ENCODE measurements around the gene OXLD1.

The OXLD1 gene

DNA sequence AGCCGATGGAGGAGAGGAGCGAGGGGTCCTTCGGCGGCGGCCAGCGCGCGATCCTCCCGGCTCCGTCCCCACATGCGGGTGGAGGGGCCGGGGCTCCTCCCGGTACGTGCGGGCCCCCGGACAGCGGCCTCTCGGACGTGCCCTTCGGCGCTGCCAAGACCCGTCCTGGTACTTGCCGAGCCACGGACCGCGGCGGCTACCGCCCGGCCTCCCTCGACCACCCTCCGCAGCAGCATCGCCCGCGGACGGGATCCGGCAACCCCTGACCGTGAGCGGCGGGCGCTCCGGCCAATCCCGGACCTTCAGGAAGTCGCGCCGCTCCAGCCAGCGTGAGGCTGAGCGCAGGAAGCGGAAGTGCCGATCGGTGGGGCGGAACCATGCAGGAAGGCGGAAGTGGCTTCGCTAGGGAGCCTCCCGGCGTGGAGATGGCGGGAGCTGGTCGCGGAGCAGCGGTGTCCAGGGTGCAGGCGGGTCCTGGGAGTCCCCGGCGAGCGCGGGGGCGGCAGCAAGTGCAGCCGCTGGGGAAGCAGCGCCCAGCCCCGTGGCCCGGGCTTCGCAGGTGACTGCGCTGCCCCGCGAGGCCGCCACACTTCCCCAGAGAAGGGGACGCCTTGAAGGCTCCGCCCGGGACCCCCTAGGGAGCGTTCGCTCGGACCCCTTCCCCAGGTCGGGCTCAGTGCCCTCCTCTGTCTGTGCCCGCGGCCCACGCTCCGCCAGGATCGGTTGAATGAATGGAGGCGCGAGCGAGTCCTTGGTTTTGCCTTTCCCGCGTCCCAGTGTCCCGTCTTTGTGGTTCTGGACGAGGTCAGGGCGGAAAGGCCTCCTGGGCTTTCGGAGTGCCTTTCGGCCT is at the start of gene OXLD1, which contains the start of gene CCDC137:
Gene OXLD1, minus strand, starts transcription at position 264 of the 850 bp plus-strand sequence. Its CDS starts 28 bp downstream, at position 236.
Gene CCDC137, plus strand, starts transcription at position 396 of the 850 bp plus-strand sequence. Its CDS starts 30 bp downstream, at position 426.
- peak; percentile 94 for DNase-seq (ENCODE audit: low spot score)

DNA sequence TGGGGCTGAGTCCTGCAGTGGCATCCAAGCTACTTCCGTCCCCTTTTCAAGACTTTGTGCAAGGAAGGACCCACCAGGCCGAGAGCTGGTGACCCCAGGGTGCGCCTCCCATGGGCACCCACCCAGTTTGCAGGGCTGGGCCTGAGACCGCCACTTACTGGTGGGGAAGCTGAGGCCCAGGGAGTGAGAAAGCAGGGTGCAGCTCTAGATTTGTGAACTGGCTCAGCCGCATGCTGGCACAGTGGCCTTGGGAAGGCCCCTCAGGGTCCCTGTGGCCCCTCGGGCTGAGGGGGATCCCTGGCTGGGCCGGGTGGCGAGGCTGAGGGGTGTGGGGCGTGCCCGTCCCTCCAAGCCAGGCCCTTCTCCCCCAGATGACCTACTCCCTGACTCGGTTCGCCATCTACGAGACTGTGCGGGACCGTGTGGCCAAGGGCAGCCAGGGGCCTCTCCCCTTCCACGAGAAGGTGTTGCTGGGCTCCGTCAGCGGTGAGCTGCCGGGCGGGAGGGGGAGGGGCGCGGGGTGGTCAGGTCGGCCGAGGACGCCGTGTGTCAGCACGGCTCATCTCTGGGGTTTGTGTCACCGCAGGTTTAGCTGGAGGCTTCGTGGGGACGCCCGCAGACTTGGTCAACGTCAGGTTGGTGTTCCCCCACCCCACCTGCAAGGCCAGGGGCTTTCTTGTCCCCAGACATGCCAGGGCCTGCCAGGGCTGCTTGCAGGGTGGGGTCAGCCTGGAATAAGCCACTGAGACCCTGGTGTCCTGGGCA is 48.9 kb upstream of the OXLD1 start:
- no peak for DNase-seq (ENCODE audit: low spot score)

DNA sequence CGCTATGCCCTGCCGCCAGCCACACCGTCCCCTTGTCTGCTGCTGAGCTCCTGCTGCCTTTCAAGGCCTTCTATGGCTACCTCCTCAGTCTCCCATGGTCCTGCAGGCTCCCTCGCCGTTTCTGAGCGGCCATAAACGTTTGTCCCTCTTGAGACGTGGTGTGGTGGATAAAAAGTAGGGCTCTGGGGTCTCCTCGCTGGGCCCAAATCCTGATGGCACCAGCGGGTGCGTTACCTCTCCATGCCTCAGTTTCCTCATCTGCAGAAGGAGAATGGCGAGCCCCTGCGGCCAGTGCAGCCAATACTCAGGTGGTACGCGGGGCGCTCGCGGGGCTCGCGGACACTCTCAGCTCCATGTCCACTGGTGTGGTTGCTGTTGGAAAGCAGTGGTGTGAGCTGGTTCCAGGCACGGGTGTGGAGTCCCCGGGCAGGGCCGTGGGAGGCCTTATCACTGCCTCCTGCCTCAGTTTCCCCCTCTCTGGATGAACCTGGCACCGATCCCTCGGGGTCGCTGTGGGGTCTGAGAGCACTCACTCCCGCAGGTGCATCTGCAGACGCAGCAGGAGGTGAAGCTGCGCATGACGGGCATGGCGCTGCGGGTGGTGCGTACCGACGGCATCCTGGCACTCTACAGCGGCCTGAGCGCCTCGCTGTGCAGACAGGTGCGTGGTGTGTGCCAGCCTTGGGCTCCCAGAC is 48.2 kb upstream of the OXLD1 start:
- DNase-seq (ENCODE audit: low spot score) = no peak

DNA sequence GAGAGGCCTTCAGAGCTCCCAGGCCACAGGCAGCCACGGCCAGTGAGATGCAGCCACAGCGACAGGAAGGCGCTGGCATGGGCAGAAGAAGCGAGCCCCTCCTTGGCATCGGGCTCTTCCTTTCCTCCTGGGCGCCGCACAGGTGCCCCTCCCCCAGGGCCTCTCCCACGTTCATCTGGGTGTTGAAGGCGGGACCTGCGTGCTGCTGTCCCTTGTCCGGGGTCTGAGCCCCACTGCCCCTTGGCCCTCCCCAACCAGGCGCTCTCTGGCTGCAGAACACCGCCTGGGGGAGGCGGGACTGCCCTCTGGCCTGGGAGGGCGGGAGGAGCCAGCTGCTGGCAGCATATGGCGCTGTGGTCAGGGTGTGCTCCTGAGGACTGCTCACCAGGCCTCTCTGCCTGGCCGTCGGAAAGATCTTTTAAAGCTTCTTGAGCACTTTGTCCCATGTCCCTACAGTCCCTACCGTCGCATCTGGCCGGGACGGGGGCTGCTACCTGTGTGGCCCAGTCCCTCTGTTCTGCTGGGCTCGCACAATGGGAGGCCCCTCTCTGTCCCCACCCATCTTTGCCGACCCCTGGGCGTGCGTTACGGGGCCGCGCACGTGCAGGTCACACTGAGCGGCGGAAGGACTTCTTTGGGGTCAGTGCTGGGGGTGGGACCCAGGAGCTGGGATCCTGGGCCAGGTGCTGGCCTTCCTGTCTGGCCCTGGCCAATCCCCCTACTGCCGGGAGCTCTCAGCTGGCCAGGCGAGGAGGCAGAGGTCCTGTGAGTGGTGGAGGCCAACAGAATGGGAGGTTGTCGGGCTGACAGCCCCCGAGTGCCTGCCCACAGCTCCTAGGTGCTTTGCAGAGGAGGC is 47.4 kb upstream of the OXLD1 start:
- peak; percentile 69 for DNase-seq (ENCODE audit: low spot score)

DNA sequence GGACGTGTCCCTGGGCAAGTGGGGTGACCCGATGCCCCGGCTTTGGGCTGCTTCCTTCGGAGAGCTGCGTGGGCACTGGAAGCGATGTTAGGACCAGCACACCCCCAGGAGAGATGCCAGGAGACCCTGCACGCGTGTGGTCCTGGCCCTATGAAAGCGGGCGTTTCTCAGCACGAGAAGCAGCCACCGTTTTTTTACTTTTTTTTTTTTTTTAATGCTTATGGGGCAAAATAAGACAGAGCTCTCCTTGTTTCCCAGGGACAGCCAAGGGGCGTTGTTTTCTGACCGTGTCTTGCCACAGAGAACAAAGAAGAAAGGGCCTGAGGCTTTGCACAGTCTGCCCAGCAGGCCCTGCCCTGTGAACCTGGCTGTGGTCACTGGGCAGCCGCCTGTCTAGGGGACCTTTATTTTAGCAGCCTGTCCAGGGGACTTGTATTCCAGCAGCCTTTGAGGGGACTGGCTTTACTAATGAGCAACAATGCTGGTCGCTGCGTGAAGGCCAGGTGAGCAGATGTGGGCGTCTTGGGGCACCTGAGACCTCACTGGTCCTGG is 46.7 kb upstream of the OXLD1 start:
- DNase-seq (ENCODE audit: low spot score) = peak; percentile 41

DNA sequence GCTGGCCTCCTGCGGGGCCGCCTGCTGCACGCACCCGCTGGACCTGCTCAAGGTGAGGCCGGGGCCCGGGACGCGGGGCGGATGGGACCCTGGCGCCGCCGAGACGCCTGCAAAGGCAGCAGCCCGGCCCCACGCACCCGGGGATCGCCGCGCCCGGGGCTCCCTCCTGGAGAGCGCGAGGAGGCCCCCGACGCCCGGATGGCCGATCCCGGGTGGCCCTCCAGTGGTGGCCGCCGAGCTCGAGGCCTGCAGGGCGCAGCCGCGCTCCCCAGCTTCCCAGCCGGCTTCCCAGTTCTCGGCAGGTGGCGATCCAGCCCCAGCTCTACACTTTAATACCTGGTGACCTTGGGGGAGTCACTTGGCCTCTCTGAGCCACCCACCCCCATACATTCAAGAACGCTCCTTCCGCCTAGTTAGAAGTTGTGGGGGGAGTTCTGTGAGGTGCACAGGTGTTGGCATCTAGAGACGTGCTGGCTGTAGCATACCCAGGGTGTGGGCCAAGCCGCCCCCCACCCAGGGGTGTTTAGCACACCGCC is 46.1 kb upstream of the OXLD1 start:
- DNase-seq (ENCODE audit: low spot score) = peak; percentile 61

DNA sequence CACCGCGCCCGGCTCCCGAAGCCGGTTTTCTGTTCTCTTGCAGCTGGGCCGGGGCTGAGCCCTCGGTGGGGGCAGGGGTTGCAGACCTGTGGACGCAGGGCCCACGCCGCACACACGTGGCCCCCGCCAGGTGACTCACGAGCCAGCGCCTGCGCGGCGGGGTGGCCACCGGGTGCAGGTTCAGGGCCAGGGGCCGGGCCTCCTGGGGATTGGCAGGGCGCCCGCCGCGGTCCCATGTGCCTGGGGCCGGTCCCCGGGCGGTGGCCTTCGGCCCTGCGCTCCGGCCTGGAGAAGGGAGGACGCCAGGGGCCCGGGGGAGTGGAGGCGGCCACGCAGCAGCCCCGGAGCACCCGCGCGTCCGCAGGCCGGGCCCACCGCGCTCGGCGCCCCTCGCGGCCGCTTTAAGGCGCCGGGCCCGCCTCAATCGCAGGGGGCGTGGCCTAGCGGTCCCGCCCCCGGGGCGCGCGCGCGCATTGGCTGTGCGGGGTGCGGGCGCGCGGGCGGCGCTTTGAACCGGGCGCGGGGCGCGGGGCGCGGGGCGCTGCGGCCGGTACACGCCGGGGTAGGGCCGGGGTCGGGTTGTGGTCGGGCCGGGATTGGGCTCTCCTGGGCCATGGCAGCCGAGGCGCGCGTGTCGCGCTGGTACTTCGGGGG is 45.5 kb upstream of the OXLD1 start, which contains the start of gene SLC25A10:
Gene SLC25A10, plus strand, starts transcription at position 471 of the 654 bp plus-strand sequence. Its CDS starts 143 bp downstream, at position 614.
- peak; percentile 90 for DNase-seq (ENCODE audit: low spot score)

DNA sequence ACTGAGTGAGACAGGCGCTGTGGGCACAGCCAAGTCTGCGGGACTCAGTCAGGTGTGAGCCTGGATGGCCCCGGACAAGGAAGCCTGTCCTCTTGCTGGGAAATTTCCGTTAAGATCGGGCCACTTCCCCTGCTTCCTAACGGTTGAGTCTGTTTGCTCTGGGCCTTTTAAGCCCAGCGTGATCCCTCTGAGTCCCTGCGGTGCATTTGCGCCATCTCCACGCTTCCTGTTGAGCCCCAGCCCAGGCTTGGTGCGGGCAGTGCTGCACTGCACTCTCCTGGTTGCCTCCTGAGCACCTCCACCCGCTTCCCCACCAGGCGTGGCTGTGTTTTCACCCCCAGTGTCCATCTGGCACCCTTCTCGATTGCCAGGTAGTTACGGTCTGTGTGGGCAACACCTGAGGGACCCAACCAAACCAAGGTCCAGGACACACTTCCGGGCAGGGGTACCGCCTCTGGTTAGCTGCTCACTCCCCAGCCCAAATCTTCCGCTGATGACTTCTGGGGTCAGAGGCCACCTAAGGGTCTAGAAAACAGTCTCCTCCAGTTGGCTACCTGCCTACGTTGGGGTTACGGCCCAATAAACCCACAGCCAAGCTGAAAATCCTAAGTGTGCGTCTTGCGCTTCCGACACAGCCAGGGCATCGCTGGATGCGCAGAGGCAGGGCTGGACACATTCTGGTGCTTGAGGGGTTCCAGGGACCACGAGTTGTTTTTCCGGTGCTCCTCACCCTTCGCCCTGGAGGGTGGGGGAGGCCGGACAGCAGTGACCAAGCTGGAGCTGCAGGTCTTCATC is 44.3 kb upstream of the OXLD1 start:
- no peak for DNase-seq (ENCODE audit: low spot score)

DNA sequence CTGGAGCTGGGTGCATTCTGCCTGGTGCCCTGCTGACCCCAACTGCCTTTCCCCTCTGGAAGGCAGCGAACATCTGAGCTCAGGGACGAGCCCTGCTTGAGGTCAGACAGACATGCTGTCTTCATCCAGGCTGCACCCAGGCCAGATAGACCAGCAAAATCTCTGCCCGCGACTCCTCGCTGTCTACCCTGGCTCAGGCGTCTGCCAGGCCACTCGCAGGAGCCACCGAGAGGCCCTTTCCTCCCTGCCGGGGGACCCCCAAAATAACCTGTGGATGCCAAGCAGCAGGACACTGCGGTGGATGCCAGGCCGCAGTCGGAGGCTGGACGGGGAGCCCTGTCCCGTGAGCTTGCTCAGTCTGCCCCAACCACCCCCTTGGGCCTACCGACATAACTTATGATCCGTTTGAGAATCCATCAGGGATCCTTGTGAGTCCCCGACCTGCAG is 42.4 kb upstream of the OXLD1 start:
- DNase-seq (ENCODE audit: low spot score) = no peak

DNA sequence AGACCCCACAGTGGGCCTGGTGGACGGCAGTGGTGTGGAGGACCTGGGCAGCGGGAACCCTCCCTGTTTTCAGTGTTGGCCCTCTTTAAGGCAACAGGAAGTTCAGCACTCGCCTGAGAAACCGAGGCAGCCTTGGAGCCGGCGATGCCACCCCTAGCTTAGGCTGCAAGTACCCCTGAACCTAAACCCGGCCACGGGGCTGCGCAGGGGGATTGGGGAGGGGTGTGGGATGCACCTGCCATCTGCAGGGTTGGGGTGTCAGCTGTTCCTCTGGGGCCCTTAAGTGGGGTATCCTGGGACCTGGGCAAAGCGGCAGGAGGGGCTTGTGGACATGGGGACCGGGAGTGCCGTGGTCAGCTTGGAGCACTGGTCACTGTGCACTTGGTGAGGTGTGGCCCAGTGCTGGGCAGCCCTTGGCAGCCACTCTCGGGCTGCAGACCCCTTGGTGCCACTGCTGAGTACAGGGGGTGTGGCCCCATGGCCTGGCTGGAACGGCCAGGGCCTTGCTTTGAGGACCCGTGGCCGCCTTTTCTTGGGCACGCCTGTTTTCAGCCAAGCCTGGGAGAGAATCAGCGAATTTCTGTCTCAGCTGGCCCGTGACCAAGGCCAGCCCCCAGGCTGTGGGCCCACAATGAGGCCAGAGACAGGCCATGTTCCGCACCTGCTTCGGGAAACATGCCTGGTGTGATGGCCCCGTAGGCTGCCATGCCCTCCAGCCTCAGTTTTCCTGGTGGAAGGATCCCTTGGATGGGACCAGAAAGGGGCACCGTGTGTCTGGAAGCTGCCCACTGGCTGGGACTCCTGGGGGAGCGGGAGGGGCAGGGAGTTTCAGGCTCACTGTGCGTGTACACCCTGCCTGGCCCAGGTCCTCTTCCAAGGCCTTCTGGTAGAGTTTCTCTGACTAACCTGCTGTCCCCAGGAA is 41.6 kb upstream of the OXLD1 start:
- no peak for DNase-seq (ENCODE audit: low spot score)

DNA sequence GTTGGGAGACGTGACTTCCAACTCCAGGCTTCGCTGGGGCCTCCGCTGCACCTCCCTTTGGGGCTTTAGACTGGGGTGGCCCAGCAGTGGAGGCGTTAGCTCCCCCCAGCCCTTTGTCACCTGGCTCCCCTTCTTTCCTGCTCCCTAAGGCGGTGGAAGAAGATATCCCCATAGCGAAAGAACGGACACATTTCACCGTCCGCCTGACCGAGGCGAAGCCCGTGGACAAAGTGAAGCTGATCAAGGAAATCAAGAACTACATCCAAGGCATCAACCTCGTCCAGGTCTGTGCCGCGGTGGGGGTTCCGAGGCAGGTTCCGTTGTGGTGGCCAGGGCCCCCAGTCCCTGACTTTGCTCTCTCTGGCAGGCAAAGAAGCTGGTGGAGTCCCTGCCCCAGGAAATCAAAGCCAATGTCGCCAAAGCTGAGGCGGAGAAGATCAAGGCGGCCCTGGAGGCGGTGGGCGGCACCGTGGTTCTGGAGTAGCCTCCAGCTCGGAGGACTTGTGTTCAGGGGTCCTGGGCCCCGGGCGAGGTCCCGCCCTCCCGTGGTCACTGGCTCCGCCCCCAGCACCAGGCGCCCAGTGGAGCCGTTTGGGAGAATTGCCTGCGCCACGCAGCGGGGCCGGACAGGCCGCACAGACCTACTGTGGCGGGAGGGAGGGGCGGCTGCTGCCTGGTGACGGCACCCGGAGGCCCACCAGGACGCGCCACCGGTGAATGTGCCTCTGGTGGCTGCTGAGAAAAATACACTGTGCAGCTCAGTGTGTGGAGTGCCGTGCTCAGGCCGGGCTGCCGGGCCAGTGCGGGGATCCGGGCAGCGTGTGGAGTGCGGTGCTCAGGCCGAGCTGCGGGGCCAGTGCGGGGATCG is 40.6 kb upstream of the OXLD1 start:
- no peak for DNase-seq (ENCODE audit: low spot score)

DNA sequence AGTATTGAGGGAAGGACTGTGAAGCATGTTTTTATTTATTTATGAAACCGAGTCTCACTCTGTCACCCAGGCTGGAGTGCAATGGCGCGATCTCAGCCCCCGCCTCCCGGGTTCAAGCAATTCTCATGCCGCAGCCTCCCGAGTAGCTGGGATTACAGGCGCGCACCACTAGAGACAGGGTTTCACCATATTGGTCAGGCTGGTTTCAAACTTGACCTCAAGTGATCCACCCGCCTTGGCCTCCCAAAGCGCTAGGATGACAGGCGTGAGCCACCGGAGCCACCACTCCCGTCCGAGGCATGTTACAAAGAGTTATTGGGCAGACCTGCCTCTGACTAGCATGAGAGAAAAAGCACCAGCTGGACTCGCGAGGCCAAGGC is 39.8 kb upstream of the OXLD1 start:
- no peak for DNase-seq (ENCODE audit: low spot score)

DNA sequence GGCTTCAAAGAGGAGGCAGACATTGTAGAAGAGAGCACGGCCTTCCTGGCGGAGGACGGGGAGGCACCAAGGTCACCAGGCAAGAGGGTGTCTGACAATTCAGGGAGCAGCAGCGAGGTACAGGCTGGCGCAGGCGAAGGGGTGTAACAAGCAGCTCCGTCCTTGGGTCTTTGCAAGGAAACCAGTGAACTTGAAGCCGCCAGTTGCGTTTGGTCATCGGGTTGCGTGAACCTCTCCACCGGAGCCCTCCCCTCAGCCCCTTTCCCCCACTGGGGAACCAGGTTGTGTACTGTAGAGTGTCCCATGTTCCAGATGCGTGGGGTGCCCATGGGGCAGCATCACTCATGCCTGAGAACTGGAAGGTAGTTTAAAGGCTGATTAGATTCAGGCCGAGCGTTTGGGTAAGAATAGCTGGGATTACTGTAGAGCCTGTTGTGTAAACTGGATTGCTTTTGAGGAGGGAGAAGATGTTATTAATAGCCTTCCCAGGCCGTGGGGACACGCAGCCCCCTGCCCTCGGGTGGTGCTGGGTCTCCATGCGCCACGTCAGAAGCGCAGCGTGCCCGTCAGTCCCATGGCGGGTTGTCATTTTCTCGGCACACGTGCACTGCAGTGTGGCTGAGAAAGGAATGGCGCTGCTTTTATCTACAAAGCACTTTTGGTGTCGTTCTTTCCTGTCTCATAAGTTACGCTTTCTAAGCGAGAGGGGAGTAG is 39.3 kb upstream of the OXLD1 start:
- DNase-seq (ENCODE audit: low spot score) = no peak

DNA sequence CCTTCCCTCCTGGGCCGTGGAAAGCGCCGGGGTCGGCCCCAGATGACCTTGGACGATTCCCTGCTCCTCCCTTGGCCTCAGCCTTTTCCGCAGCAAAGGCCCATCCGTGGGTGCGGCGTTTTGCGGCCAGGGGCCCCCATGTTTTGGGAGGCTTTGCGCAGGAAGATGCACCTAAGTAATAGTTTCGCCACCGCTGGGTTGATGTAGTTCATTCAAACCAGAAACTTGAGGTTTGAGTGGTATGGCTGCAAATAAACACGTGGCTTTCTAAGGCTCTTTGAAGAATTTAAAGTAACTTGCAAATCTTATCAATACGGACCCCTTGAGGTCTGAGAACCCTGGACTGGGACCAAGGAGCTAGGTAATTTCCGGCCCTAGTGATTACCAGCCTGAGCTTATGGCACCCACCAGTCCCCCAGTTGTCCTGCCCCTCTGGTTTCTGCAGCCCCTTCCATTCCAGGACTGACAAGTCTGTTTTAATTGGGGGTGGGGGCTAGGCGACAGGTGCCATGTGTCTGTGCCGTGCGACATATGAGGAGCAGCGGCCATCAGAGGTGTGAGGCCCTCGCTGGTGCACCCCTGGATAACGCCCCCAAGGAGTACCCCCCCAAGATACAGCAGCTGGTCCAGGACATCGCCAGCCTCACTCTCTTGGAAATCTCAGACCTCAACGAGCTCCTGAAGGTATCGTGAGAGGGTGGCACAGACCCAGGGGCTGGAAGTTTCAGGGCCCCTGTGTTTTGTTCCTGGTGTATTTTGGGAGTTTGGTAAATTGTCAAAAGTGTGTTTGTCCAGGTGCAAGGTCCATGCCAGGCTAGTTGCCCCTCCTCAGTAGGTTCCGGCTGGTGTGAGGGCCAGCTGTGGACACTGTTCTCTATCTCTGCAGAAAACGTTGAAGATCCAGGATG is 37.6 kb upstream of the OXLD1 start:
- no peak for DNase-seq (ENCODE audit: low spot score)

DNA sequence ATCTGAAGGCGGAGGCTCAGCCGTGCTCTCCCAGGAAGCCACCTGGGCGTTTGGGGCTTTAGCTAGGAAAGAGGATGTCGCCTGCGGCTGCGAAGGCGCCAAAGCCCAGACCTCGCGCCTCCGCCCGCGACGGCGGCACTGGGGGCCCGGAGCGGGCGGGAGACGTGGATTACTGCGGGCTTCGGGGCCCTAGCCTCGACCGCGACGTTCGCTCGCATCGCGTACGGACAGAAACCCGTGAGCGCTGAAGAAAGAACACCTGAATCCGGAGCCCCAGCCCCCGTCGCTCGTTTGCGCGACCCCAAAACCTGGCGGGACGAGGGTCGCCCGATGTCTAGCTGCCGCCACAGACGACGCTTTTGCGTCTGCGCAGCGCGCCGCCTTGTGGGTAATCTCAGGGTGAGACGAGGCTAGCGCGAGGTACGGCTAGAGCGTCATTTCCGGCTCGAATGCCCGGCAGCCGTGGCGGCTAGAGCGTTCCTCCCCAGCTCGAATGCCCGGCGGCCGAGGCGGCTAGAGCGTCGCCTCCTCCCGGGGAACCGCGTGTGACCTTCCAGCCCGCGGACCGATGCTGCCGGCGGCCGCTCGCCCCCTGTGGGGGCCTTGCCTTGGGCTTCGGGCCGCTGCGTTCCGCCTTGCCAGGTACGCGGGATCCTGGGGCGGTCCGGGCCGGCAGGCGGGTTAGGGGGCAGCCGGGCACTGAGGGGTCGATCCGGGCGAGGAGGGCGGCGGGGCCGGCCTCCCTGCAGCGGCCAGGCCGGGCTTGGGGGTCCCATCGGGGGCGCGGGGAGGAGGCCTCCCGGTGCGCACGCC is 36.7 kb upstream of the OXLD1 start, which contains the start of gene MRPL12:
Gene MRPL12, plus strand, starts transcription at position 434 of the 813 bp plus-strand sequence. Its CDS starts 135 bp downstream, at position 569.
- DNase-seq (ENCODE audit: low spot score) = peak; percentile 93

All from RKO (cell line).